ENCODE measurements around the gene TNFRSF1B.

Gene TNFRSF1B

GRCh38 chr1:12258272-12258671, 91.5 kb downstream of the TNFRSF1B start:
- no peak for TF ChIP-seq CTCF (IDR thresholded peaks at IDR 0.05; ENCODE audit: low read depth, low read length)
- H3K4me3 ChIP-seq (ENCODE audit: low read depth, low read length): no peak overlapping the region
- DNase-seq (ENCODE audit: low read depth, low spot score): no peak
- in situ Hi-C loops (cut with HindIII; ENCODE audit: low sequenced_read_pairs): no loop called here

Data from astrocyte of the spinal cord (primary cell).